Smooth muscle cell (in vitro differentiated cells): ENCODE measurements around the gene METTL24. TPM values are rescaled to one million over a fixed set of nuclear protein-coding genes. Genes with fewer than 3 reads are reported as not detected.

ENCODE experiments used
- DNase-seq: peaks from one replicate; lab custom pipeline; 2025; ENCODE audit not compliant: unreplicated experiment; lab: John Stamatoyannopoulos, UW
- H2AFZ ChIP-seq: fragments of 200-600 bp; sonication (generic); 2 replicates; pipeline ENCODE4 v1.6.0; 2016; ENCODE audit warnings: antibody characterized with exemption, low read depth, mild to moderate bottlenecking
- H3F3A ChIP-seq: fragments of 200-600 bp; sonication (generic); 2 replicates; pipeline ENCODE4 v1.6.0; 2017; ENCODE audit warnings: antibody characterized with exemption, low read depth
- H3K27ac ChIP-seq: fragments of 200-600 bp; sonication (generic); 2 replicates; pipeline ENCODE4 v1.5.1; 2016; ENCODE audit warnings: low read depth, mild to moderate bottlenecking
- H3K27me3 ChIP-seq: fragments of 200-600 bp; sonication (generic); 2 replicates; pipeline ENCODE4 v1.6.1; 2016; ENCODE audit warnings: low read depth, mild to moderate bottlenecking
- H3K36me3 ChIP-seq: fragments of 200-600 bp; sonication (generic); 2 replicates; pipeline ENCODE4 v1.5.1; 2016; ENCODE audit warnings: low read depth
- H3K4me1 ChIP-seq: fragments of 200-600 bp; sonication (generic); 2 replicates; pipeline ENCODE4 v1.5.1; 2016; ENCODE audit warnings: low read depth
- H3K4me2 ChIP-seq: fragments of 200-600 bp; sonication (generic); 2 replicates; pipeline ENCODE4 v1.6.0; 2016; ENCODE audit warnings: mild to moderate bottlenecking
- H3K4me3 ChIP-seq: fragments of 200-600 bp; sonication (generic); 2 replicates; pipeline ENCODE4 v1.5.1; 2016; ENCODE audit warnings: mild to moderate bottlenecking
- H3K79me2 ChIP-seq: fragments of 200-600 bp; sonication (generic); 2 replicates; pipeline ENCODE4 v1.6.0; 2016; ENCODE audit warnings: low read depth, mild to moderate bottlenecking
- H3K9ac ChIP-seq: fragments of 200-600 bp; sonication (generic); 2 replicates; pipeline ENCODE4 v1.6.0; 2016; ENCODE audit warnings: low read depth
- H3K9me3 ChIP-seq: fragments of 200-600 bp; sonication (generic); replicated peaks from 2 replicates; pipeline ENCODE4 v1.5.1; 2016; ENCODE audit warnings: low read depth
- H4K20me1 ChIP-seq: fragments of 200-600 bp; sonication (generic); 2 replicates; pipeline ENCODE4 v1.6.0; 2016; ENCODE audit warnings: low read depth
- WGBS: methylation state at CpG from one replicate; pipeline ENCODE4 v1.1.7; 2016; ENCODE audit warnings: low lambda C conversion rate; 5-methylcytosine and 5-hydroxymethylcytosine counted together
- polyA plus RNA-seq: library from polyadenylated mRNA; unstranded; fragments of >200 nt; fragmentation: Nextera tagmentation; extraction: Ambion mirVana; gene quantifications from 2 replicates; pipeline ENCODE4 v1.2.1, GENCODE V29; 2016
- total RNA-seq: library from RNA; depleted of rRNA; stranded (reverse); fragments of >200 nt; gene quantifications from 2 replicates; pipeline ENCODE4 v1.2.3, GENCODE V29; 2014
- TF ChIP-seq, protein P1 (sequence below): fragments of 200-600 bp; sonication (generic); IDR thresholded peaks from 2 replicates; pipeline ENCODE4 v1.5.1; 2017; ENCODE audit warnings: borderline replicate concordance, mild to moderate bottlenecking, antibody characterized with exemption; ENCODE audit not compliant: insufficient read depth, poor library complexity, severe bottlenecking

Gene METTL24
- total and polyA plus RNA-seq, 2 experiments from 2014 or later: 0.74 to 2.6 TPM

GRCh38 chr6:110265273-110265672 lies 92.9 kb downstream of the METTL24 start:
- 88% methylated on average over 3 of the region's 3 CpGs for WGBS
- no peak overlapping the region for H3K9ac ChIP-seq
- H3K4me1 ChIP-seq: peaks cover 18% of the 10 kb centered on the region

DNA sequence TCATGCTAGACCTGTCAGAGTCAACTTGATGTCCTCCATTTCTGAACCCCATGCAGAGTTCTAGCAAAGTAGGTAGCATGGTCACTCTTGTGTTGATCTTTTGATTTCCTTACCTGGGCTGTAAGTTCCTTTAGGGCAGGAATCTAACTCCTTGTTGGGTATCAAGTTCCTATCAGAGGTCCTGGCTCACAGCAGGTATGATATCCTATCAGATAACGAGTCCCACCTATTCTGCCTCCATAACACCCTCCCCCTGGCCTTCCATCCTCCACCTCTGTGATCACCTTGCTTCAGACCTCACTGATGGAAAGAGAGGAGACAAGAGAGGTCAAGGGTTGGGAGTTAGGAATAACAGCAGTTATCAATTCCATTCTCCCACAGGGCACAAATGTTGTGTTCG lies 101.8 kb downstream of the METTL24 start:
- no peaks in the 10 kb centered on the region for H3K27me3 ChIP-seq
- WGBS: 94% methylated on average over 2 of the region's 2 CpGs
- no peaks in the 10 kb centered on the region for H3K36me3 ChIP-seq
- no peak overlapping the region for H2AFZ ChIP-seq
- no peaks in the 10 kb centered on the region for H3K9me3 ChIP-seq
- H3K4me3 ChIP-seq: no peak overlapping the region
- H3K4me1 ChIP-seq: no peaks in the 10 kb centered on the region
- no peaks in the 10 kb centered on the region for H3F3A ChIP-seq
- no peak for DNase-seq
- TF ChIP-seq, protein P1, sequence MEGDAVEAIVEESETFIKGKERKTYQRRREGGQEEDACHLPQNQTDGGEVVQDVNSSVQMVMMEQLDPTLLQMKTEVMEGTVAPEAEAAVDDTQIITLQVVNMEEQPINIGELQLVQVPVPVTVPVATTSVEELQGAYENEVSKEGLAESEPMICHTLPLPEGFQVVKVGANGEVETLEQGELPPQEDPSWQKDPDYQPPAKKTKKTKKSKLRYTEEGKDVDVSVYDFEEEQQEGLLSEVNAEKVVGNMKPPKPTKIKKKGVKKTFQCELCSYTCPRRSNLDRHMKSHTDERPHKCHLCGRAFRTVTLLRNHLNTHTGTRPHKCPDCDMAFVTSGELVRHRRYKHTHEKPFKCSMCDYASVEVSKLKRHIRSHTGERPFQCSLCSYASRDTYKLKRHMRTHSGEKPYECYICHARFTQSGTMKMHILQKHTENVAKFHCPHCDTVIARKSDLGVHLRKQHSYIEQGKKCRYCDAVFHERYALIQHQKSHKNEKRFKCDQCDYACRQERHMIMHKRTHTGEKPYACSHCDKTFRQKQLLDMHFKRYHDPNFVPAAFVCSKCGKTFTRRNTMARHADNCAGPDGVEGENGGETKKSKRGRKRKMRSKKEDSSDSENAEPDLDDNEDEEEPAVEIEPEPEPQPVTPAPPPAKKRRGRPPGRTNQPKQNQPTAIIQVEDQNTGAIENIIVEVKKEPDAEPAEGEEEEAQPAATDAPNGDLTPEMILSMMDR: no peak
- H3K9ac ChIP-seq: no peak overlapping the region
- no peak overlapping the region for H3K4me2 ChIP-seq
- no peaks in the 10 kb centered on the region for H3K79me2 ChIP-seq
- no peak overlapping the region for H3K27ac ChIP-seq
- H4K20me1 ChIP-seq: no peaks in the 10 kb centered on the region

More at GRCh38 chr6:110265273-110265672, 92.9 kb downstream of the METTL24 start:
- Histone ChIP-seq H3K9me3 (no peaks in the 10 kb centered on the region), H3K27ac (no peak overlapping the region), H2AFZ (no peak overlapping the region), H3K27me3 (no peaks in the 10 kb centered on the region), H3F3A (no peaks in the 10 kb centered on the region), H3K4me3 (no peak overlapping the region), H4K20me1 (no peaks in the 10 kb centered on the region), H3K79me2 (no peaks in the 10 kb centered on the region), H3K36me3 (no peaks in the 10 kb centered on the region), H3K4me2 (no peak overlapping the region)
- no peak for DNase-seq
- TF ChIP-seq, protein P1: no peak

DNA sequence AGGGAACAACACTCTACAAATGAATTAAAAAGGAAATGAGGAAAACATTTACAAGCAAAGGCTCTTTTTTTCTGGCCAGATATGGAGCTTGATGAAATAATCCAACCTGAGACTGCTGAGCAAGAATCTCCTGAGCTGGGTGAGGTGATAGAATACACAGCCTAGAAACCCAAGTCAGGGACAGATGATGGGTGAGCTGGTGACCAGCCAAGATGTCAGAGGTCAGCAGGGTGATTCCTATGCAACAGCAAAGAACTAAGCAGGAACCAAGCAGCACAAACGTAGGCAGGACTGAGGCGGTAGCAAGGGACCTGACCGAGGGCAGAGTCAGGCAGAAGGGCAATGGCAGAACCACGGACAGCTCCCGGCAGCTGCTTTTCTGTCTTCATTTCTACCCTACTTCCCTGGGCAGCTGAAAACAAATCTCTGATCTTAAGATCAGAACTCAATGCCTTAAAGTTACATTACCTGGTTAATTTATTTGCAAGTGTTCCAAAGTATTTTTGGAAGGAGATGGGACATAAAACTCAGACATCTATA lies 102.9 kb downstream of the METTL24 start:
- H3K27ac ChIP-seq: no peak overlapping the region
- H3K4me1 ChIP-seq: no peaks in the 10 kb centered on the region
- no peaks in the 10 kb centered on the region for H3K27me3 ChIP-seq
- DNase-seq: no peak
- TF ChIP-seq, protein P1: no peak
- no peak overlapping the region for H3K9ac ChIP-seq
- H2AFZ ChIP-seq: no peak overlapping the region
- no peaks in the 10 kb centered on the region for H3K9me3 ChIP-seq
- H3F3A ChIP-seq: no peaks in the 10 kb centered on the region
- 19% methylated on average over 5 of the region's 5 CpGs for WGBS
- no peaks in the 10 kb centered on the region for H3K36me3 ChIP-seq
- H3K4me3 ChIP-seq: no peak overlapping the region
- H3K79me2 ChIP-seq: no peaks in the 10 kb centered on the region
- no peaks in the 10 kb centered on the region for H4K20me1 ChIP-seq
- H3K4me2 ChIP-seq: no peak overlapping the region

GRCh38 chr6:110250838-110251237 lies 107.3 kb downstream of the METTL24 start:
- Histone ChIP-seq H3K36me3 (no peaks in the 10 kb centered on the region), H3K4me1 (no peaks in the 10 kb centered on the region), H2AFZ (no peak overlapping the region), H4K20me1 (no peaks in the 10 kb centered on the region), H3K27ac (no peak overlapping the region), H3K4me3 (no peak overlapping the region), H3K27me3 (no peaks in the 10 kb centered on the region), H3K4me2 (no peak overlapping the region), H3K9me3 (no peaks in the 10 kb centered on the region), H3K79me2 (no peaks in the 10 kb centered on the region), H3K9ac (no peak overlapping the region), H3F3A (no peaks in the 10 kb centered on the region)
- TF ChIP-seq, protein P1: no peak
- no peak for DNase-seq
- WGBS: 73% methylated on average over 5 of the region's 5 CpGs
